OCI-LY7 (cell line): Measurements from ENCODE around the gene GMDS. TPM values are rescaled to one million over a fixed set of nuclear protein-coding genes. Genes with fewer than 3 reads are reported as not detected.

Experiments used
- BruUV-seq: library from RNA; stranded (reverse); fragments of 400-500 nt; replicated peaks from 2 replicates; lab custom pipeline; 2021; lab: Mats Ljungman, UMichigan
- CTCF ChIA-PET: fragments of 300-600 bp; sonication (Branson Sonifier 250); formaldehyde crosslinking; loops from one replicate; lab custom pipeline; 2022; ENCODE audit warnings: antibody characterized with exemption; ENCODE audit not compliant: unreplicated experiment; lab: Charles Lee
- POLR2A ChIA-PET: fragments of 300-600 bp; sonication (Branson Sonifier 250); formaldehyde crosslinking; loops from one replicate; lab custom pipeline; 2022; ENCODE audit warnings: antibody characterized with exemption; lab: Charles Lee
- DNase-seq: peaks from one replicate; pipeline ENCODE4 v3.0.0-alpha.2; 2015; ENCODE audit warnings: low spot score
- H2AFZ ChIP-seq: fragments of 200-600 bp; sonication (generic), shearing (Covaris generic); 2 replicates; pipeline ENCODE4 v1.6.1; 2014; ENCODE audit warnings: mild to moderate bottlenecking, antibody characterized with exemption, low read length, moderate library complexity
- H3K27ac ChIP-seq: fragments of 200-600 bp; sonication (generic); 2 replicates; pipeline ENCODE4 v1.5.1; 2014; ENCODE audit warnings: mixed run types, low read depth, mild to moderate bottlenecking, moderate library complexity, low read length, inconsistent platforms; ENCODE audit not compliant: poor library complexity, severe bottlenecking
- H3K36me3 ChIP-seq: fragments of 200-600 bp; sonication (generic); 2 replicates; pipeline ENCODE4 v1.6.1; 2014; ENCODE audit warnings: mild to moderate bottlenecking, antibody characterized with exemption, low read length, moderate library complexity, mixed read lengths; ENCODE audit not compliant: insufficient read depth
- H3K4me1 ChIP-seq: fragments of 200-600 bp; sonication (generic); 2 replicates; pipeline ENCODE4 v1.5.1; 2014; ENCODE audit warnings: mild to moderate bottlenecking, low read length; ENCODE audit not compliant: insufficient read depth, poor library complexity, severe bottlenecking
- H3K4me2 ChIP-seq: fragments of 200-600 bp; sonication (generic); 2 replicates; pipeline ENCODE4 v1.6.1; 2014; ENCODE audit warnings: mild to moderate bottlenecking, low read length
- H3K4me3 ChIP-seq: fragments of 200-600 bp; sonication (generic); 2 replicates; pipeline ENCODE4 v1.5.1; 2014; ENCODE audit warnings: mild to moderate bottlenecking, low read depth, low read length; ENCODE audit not compliant: poor library complexity, severe bottlenecking
- H3K79me2 ChIP-seq: fragments of 200-600 bp; sonication (generic); 2 replicates; pipeline ENCODE4 v1.6.1; 2016; ENCODE audit warnings: low read depth, mild to moderate bottlenecking, low read length, moderate library complexity, mixed read lengths; ENCODE audit not compliant: insufficient read depth
- H3K9me2 ChIP-seq: fragments of 200-600 bp; sonication (generic); 2 replicates; pipeline ENCODE4 v1.6.1; 2016; ENCODE audit warnings: mild to moderate bottlenecking, low read length, mixed read lengths; ENCODE audit not compliant: insufficient read depth
- H3K9me3 ChIP-seq: fragments of 200-600 bp; sonication (generic); 2 replicates; pipeline ENCODE4 v1.6.1; 2014; ENCODE audit warnings: mild to moderate bottlenecking, mixed run types, low read length, mixed read lengths
- H4K20me1 ChIP-seq: fragments of 200-600 bp; sonication (generic); 2 replicates; pipeline ENCODE4 v1.6.1; 2014; ENCODE audit warnings: mild to moderate bottlenecking, antibody characterized with exemption, low read length, moderate library complexity, mixed read lengths; ENCODE audit not compliant: insufficient read depth
- EZH2phosphoT487 ChIP-seq: fragments of 200-600 bp; sonication (generic); IDR thresholded peaks from 2 replicates; pipeline ENCODE4 v1.6.1; 2018; ENCODE audit warnings: low read depth, borderline replicate concordance, mild to moderate bottlenecking, mixed run types, antibody characterized with exemption, low read length, moderate library complexity, mixed read lengths
- intact Hi-C: fragments of 100-400 bp; cut with micrococcal nuclease; formaldehyde crosslinking; loops from one replicate; pipeline ENCODE4 v1.10.0; 2022; ENCODE audit not compliant: unreplicated experiment
- total RNA-seq, 2 experiments: library from RNA; depleted of rRNA in 1 of 2; stranded (reverse); fragments of >200 nt in 1 of 2; shearing (Covaris generic) in 1 of 2; gene quantifications; 2 replicates each; pipeline ENCODE4 v1.2.3, GENCODE V29; 2014 to 2022
- TF ChIP-seq, protein P1 (sequence below): fragments of 200-600 bp; sonication (generic); conservative IDR thresholded peaks from 2 replicates; pipeline ENCODE4 v1.5.1; 2014; ENCODE audit warnings: mild to moderate bottlenecking, antibody characterized with exemption, low read length, moderate library complexity, mixed read lengths

The GMDS gene
- total RNA-seq, 2 experiments from 2014 or later: 9.9 to 26.8 TPM

DNA sequence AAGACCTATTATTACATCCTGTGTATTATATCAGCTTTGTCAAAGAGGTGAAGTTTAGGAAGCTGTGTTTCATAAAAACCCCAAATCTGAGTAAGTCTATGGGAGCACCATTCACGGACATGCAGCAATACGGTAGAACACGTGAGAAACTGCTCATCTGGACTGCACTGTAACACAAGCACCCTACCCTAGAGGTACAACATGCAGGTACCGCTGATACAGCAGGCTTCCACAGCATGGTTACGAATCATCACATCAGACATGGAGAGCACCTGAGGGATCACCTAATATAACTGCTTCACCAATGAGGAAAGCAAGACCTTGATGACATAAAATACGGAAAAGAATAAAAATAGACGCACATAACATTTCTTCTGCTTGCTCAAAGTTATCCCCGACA is 96.7 kb downstream of the GMDS start:
- ChIA-PET POLR2A (no interaction called here), CTCF (no interaction called here)
- no TSS peak for BruUV-seq
- Histone ChIP-seq H3K27ac (no peak overlapping the region), H3K36me3 (no peaks in the 10 kb centered on the region), H3K4me2 (no peak overlapping the region), H4K20me1 (peaks cover 5% of the 10 kb centered on the region), H3K4me3 (no peak overlapping the region), H3K79me2 (no peaks in the 10 kb centered on the region), H2AFZ (no peak overlapping the region), H3K4me1 (no peaks in the 10 kb centered on the region), H3K9me3 (no peaks in the 10 kb centered on the region), H3K9me2 (no peaks in the 10 kb centered on the region)
- DNase-seq: no peak
- intact Hi-C loops: no loop called here
- TF ChIP-seq EZH2phosphoT487: no peak
- TF ChIP-seq, protein P1, sequence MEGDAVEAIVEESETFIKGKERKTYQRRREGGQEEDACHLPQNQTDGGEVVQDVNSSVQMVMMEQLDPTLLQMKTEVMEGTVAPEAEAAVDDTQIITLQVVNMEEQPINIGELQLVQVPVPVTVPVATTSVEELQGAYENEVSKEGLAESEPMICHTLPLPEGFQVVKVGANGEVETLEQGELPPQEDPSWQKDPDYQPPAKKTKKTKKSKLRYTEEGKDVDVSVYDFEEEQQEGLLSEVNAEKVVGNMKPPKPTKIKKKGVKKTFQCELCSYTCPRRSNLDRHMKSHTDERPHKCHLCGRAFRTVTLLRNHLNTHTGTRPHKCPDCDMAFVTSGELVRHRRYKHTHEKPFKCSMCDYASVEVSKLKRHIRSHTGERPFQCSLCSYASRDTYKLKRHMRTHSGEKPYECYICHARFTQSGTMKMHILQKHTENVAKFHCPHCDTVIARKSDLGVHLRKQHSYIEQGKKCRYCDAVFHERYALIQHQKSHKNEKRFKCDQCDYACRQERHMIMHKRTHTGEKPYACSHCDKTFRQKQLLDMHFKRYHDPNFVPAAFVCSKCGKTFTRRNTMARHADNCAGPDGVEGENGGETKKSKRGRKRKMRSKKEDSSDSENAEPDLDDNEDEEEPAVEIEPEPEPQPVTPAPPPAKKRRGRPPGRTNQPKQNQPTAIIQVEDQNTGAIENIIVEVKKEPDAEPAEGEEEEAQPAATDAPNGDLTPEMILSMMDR: no peak

DNA sequence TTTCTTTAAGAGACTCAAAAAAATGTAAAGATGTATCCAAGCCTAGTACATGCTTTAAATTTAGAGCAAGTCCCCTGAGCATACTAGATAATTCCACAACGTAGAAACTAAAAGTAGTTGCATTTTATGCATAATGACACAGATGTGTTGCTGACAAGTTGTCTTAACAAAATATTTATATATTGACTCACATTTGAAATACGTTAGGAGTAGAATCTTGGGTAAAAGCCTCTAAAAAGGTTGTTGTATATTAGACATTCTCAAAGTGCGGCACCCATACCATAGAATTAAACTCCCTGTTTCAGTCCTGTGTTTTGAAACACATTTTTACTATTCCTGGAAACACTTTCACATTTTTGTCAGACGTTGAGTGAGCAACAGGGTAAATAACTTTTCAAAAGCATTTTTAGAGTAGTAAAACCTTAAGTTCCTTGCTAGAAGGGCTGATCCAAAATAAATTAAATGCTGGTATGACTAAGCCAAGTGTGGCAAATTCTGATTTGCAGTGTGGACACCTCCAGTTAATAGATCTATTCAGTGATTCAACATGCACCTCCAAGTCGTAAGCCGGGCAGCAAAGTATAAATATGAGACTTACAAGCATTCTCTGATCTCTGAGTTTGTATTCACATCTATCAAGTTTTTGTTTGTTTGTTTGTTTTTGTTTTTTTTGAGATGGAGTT is 97.5 kb downstream of the GMDS start:
- H3K79me2 ChIP-seq: no peaks in the 10 kb centered on the region
- intact Hi-C loops: no loop called here
- no peak overlapping the region for H2AFZ ChIP-seq
- CTCF ChIA-PET: no interaction called here
- no peak overlapping the region for H3K27ac ChIP-seq
- H3K4me3 ChIP-seq: no peak overlapping the region
- BruUV-seq: no TSS peak
- no peaks in the 10 kb centered on the region for H3K9me2 ChIP-seq
- POLR2A ChIA-PET: no interaction called here
- no peaks in the 10 kb centered on the region for H3K36me3 ChIP-seq
- no peak for DNase-seq
- no peaks in the 10 kb centered on the region for H3K4me1 ChIP-seq
- TF ChIP-seq EZH2phosphoT487: no peak
- TF ChIP-seq, protein P1: no peak
- no peak overlapping the region for H3K4me2 ChIP-seq
- no peaks in the 10 kb centered on the region for H3K9me3 ChIP-seq
- H4K20me1 ChIP-seq: no peaks in the 10 kb centered on the region; the same call in 1 of the 2 replicates

DNA sequence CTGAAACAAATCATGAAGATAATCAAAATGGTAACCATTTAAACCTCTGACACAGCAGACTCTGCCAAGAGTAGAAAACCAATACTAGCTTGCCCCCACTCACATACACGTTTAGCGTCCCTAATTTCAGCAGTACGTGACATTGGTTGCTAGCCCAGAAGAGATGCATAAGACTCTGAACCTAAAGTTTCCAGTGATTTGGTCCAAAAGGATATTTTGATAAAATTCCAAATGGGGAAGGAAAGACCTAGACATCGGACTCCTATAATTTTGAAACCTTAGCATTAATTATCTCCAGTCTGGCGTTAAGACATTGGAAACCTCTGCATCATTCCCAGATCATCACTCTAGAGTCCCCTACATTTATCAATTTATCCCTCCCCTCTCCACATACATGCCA is 98.1 kb downstream of the GMDS start:
- CTCF ChIA-PET: no interaction called here
- Histone ChIP-seq H3K9me3 (no peaks in the 10 kb centered on the region), H3K36me3 (no peaks in the 10 kb centered on the region), H3K79me2 (no peaks in the 10 kb centered on the region), H3K4me3 (no peak overlapping the region), H4K20me1 (no peaks in the 10 kb centered on the region; the same call in 1 of the 2 replicates), H3K4me2 (no peak overlapping the region), H3K4me1 (no peaks in the 10 kb centered on the region), H3K27ac (no peak overlapping the region), H2AFZ (no peak overlapping the region), H3K9me2 (no peaks in the 10 kb centered on the region)
- DNase-seq: no peak
- POLR2A ChIA-PET: no interaction called here
- TF ChIP-seq, protein P1: no peak
- TF ChIP-seq EZH2phosphoT487: no peak
- intact Hi-C loops: no loop called here
- BruUV-seq: no TSS peak
